ENCODE measurements around the gene RAB43. TPM values are rescaled to one million over a fixed set of nuclear protein-coding genes. Genes with fewer than 3 reads are reported as not detected.

The RAB43 gene
- polyA plus RNA-seq, 2 of the 4 experiments (the other 2 are of a cell fraction), result 1.6 to 2.9 TPM

- Histone ChIP-seq H3K4me3 (no peak overlapping the region), H3K27ac (no peak overlapping the region), H3K9me3 (no peaks in the 10 kb centered on the region), H3K4me2 (no peak overlapping the region), H3K4me1 (no peaks in the 10 kb centered on the region)
- POLR2A ChIA-PET, result no interaction called here
- DNase-seq (ENCODE audit: low read depth in 1 of 2, low spot score in 1 of 2), result no peak
- no peak for ATAC-seq
- TF ChIP-seq EP300 (IDR thresholded peaks at IDR 0.05) (no peak), GATA3 (IDR thresholded peaks at IDR 0.05; ENCODE audit: borderline replicate concordance) (no peak), BCL3 (IDR thresholded peaks at IDR 0.05) (no peak), USF2 (IDR thresholded peaks at IDR 0.05) (no peak), ZC3H11A (IDR thresholded peaks at IDR 0.05) (no peak), ELK1 (IDR thresholded peaks at IDR 0.05; ENCODE audit: low read depth, low read length) (no peak), MAZ (IDR thresholded peaks at IDR 0.05; ENCODE audit: borderline replicate concordance, low read depth, low read length) (no peak), E2F6 (IDR thresholded peaks at IDR 0.05; ENCODE audit: borderline replicate concordance, low read depth) (no peak), HDAC2 (IDR thresholded peaks at IDR 0.05) (no peak), EHF (CRISPR knock-in tag; IDR thresholded peaks at IDR 0.05) (no peak), JUNB (IDR thresholded peaks at IDR 0.05) (no peak), CEBPB (IDR thresholded peaks at IDR 0.05) (no peak), PBX3 (IDR thresholded peaks at IDR 0.05) (no peak), EHMT2 (IDR thresholded peaks at IDR 0.05; ENCODE audit: low read depth) (no peak), ZNF302 (CRISPR knock-in tag; IDR thresholded peaks at IDR 0.05) (no peak), CTCF (IDR thresholded peaks at IDR 0.05) (no peak), POLR2A (IDR thresholded peaks at IDR 0.05; ENCODE audit: low read length) (no peak), MAX (IDR thresholded peaks at IDR 0.05) (no peak)
- FAIRE-seq, result no peak
- WGBS (ENCODE audit: missing lambda C conversion rate), result 69% methylated on average over 14 of the region's 14 CpGs
- CTCF ChIA-PET, result interaction anchor here (2.6 to 3.1 kb wide), 2 partner anchors 12 to 95 kb away, joined by 10 to 19 read pairs; no protein-coding TSS in a partner anchor
Measured at GRCh38 chr3:129065016-129065719, 56.4 kb downstream of the RAB43 start.

- Histone ChIP-seq H3K4me2 (no peak overlapping the region), H3K27ac (no peak overlapping the region), H3K4me1 (no peaks in the 10 kb centered on the region), H3K4me3 (no peak overlapping the region), H3K9me3 (no peaks in the 10 kb centered on the region)
- 79% methylated on average over 14 of the region's 15 CpGs for WGBS (ENCODE audit: missing lambda C conversion rate)
- FAIRE-seq (no peak), DNase-seq (ENCODE audit: low read depth in 1 of 2, low spot score in 1 of 2) (no peak), ATAC-seq (no peak)
- CTCF ChIA-PET, result interaction anchor here (0.6 to 3.5 kb wide), 4 partner anchors 11 to 730 kb away, joined by 4 to 17 read pairs (median 6); no protein-coding TSS in a partner anchor
- POLR2A ChIA-PET, result no interaction called here
- TF ChIP-seq FOXS1 (CRISPR knock-in tag; IDR thresholded peaks at IDR 0.05) (no peak), USF2 (IDR thresholded peaks at IDR 0.05) (no peak), CHD4 (IDR thresholded peaks at IDR 0.05; ENCODE audit: borderline replicate concordance) (no peak), FOSB (CRISPR knock-in tag; IDR thresholded peaks at IDR 0.05) (no peak), HDAC2 (IDR thresholded peaks at IDR 0.05) (no peak), EP300 (IDR thresholded peaks at IDR 0.05) (no peak), HES2 (IDR thresholded peaks at IDR 0.05) (no peak), REST (IDR thresholded peaks at IDR 0.05) (no peak), BHLHE40 (IDR thresholded peaks at IDR 0.05; ENCODE audit: low read depth, low read length) (no peak)
Measured at GRCh38 chr3:129063841-129064482, 57.6 kb downstream of the RAB43 start.
